HepG2 (cell line): Measurements from ENCODE around the gene PCSK6. TPM values are rescaled to one million over a fixed set of nuclear protein-coding genes. Genes with fewer than 3 reads are reported as not detected.

ENCODE experiments used
- ATAC-seq: fragments of 200-7000 bp; cut with Tn5 transposase; 3 replicates; pipeline ENCODE4 v1.9.1; 2020; ENCODE audit warnings: mild to moderate bottlenecking, moderate library complexity
- BruUV-seq: library from RNA; stranded (reverse); fragments of 400-500 nt; replicated peaks from 2 replicates; lab custom pipeline; 2021; lab: Mats Ljungman, UMichigan
- CTCF ChIA-PET: fragments of 300-600 bp; formaldehyde crosslinking; extraction: SDS; loops from one replicate; lab custom pipeline; 2021; ENCODE audit warnings: low total read pairs, inconsistent platforms, low intra/inter-chr PET ratio; lab: Yijun Ruan, JAX
- POLR2A ChIA-PET: fragments of 350-600 bp; sonication (Branson Sonifier 250); formaldehyde crosslinking; loops from one replicate; lab custom pipeline; 2020; ENCODE audit warnings: antibody characterized with exemption, inconsistent platforms; lab: Yijun Ruan, JAX
- DNase-seq: peaks from one replicate; pipeline ENCODE4 v3.0.0-alpha.2; 2015; ENCODE audit warnings: low spot score
- FAIRE-seq: peaks from 3 replicates; lab custom pipeline; 2011; peaks lifted over from hg19 to GRCh38; lab: Jason Lieb, UNC
- H2AFZ ChIP-seq: one replicate; pipeline ENCODE4 v1.6.1; 2011; ENCODE audit warnings: low read length, inconsistent platforms
- H3K27ac ChIP-seq: fragments of 300-600 bp; 3 replicates; pipeline ENCODE4 v1.8.0; 2011; ENCODE audit warnings: mixed run types, mild to moderate bottlenecking, mixed read lengths, low read length, inconsistent platforms; ENCODE audit not compliant: insufficient read depth; ENCODE audit errors: extremely low read length
- H3K27me3 ChIP-seq, 2 experiments: fragments of 200-600 bp in 1 of 2; 2 replicates in 1 of 2; 3 replicates in 1 of 2; pipeline versions ENCODE4 v1.6.0 to v1.8.0; 2011; ENCODE audit warnings: low read length in 2 of 2, mild to moderate bottlenecking in 2 of 2, moderate library complexity in 2 of 2, inconsistent platforms in 1 of 2; ENCODE audit not compliant: insufficient read depth in 2 of 2, control insufficient read depth in 1 of 2
- H3K36me3 ChIP-seq, 2 experiments: fragments of 200-600 bp in 1 of 2; replicated peaks in 1 of 2; 2 replicates in 1 of 2; 3 replicates in 1 of 2; pipeline versions ENCODE4 v1.5.1 to v1.8.0; 2011; ENCODE audit warnings: low read length in 2 of 2, inconsistent platforms in 1 of 2; ENCODE audit not compliant: insufficient read depth in 2 of 2, control insufficient read depth in 1 of 2
- H3K4me1 ChIP-seq: 2 replicates; pipeline ENCODE4 v1.5.1; 2012; ENCODE audit warnings: low read length, inconsistent platforms; ENCODE audit not compliant: insufficient read depth
- H3K4me2 ChIP-seq: 2 replicates; pipeline ENCODE4 v1.6.0; 2011; ENCODE audit warnings: low read depth, low read length, inconsistent platforms
- H3K4me3 ChIP-seq, 3 experiments: fragments of 200-600 bp in 1 of 3; sonication (generic), shearing (Covaris generic) in 1 of 3; replicated peaks in 1 of 3; 2 replicates each; pipeline ENCODE4 v1.5.1; 2011 to 2016; ENCODE audit warnings: low read length in 3 of 3, inconsistent platforms in 2 of 3, low read depth in 2 of 3, mild to moderate bottlenecking in 2 of 3, control low read depth in 1 of 3, mixed read lengths in 1 of 3; ENCODE audit not compliant: insufficient read depth in 1 of 3
- H3K79me2 ChIP-seq: one replicate; pipeline ENCODE4 v1.6.1; 2011; ENCODE audit warnings: low read length, inconsistent platforms; ENCODE audit not compliant: insufficient read depth
- H3K9ac ChIP-seq: 2 replicates; pipeline ENCODE4 v1.6.0; 2011; ENCODE audit warnings: mild to moderate bottlenecking, low read depth, low read length, inconsistent platforms; ENCODE audit not compliant: insufficient read depth
- H3K9me3 ChIP-seq: 2 replicates; pipeline ENCODE4 v1.5.1; 2012; ENCODE audit warnings: mild to moderate bottlenecking, low read length
- H4K20me1 ChIP-seq: 2 replicates; pipeline ENCODE4 v1.6.0; 2011; ENCODE audit warnings: inconsistent platforms, mild to moderate bottlenecking, low read length, moderate library complexity; ENCODE audit not compliant: insufficient read depth
- BCL6 ChIP-seq: IDR thresholded peaks from 2 replicates; pipeline ENCODE4 v1.6.1; 2016; ENCODE audit warnings: missing genetic modification reagents, missing compliant biosample characterization
- BRCA1 ChIP-seq: sonication (generic); formaldehyde crosslinking; IDR thresholded peaks from 2 replicates; pipeline ENCODE4 v1.4.0; 2020; ENCODE audit warnings: missing genetic modification reagents
- FOXK2 ChIP-seq: fragments of 450-650 bp; IDR thresholded peaks from 2 replicates; pipeline ENCODE4 v1.6.1; 2016
- KDM4B ChIP-seq: sonication (generic); formaldehyde crosslinking; IDR thresholded peaks from 2 replicates; pipeline ENCODE4 v1.4.0; 2020; ENCODE audit warnings: missing genetic modification reagents
- KLF12 ChIP-seq: sonication (generic); formaldehyde crosslinking; IDR thresholded peaks from 2 replicates; pipeline ENCODE4 v1.4.0; 2020; ENCODE audit warnings: missing genetic modification reagents, borderline replicate concordance
- MAZ ChIP-seq, 2 experiments: sonication (generic) in 1 of 2; formaldehyde crosslinking in 1 of 2; IDR thresholded peaks; 2 replicates each; pipeline versions ENCODE4 v1.5.0 to v1.6.1; 2012 to 2020; ENCODE audit warnings: low read depth in 2 of 2, mild to moderate bottlenecking in 2 of 2, borderline replicate concordance in 1 of 2, improper control_type of control experiment in 1 of 2, low read length in 1 of 2, missing genetic modification reagents in 1 of 2, moderate library complexity in 1 of 2
- MTA1 ChIP-seq: sonication (generic); formaldehyde crosslinking; IDR thresholded peaks from 2 replicates; pipeline ENCODE4 v1.4.0; 2020; ENCODE audit warnings: missing genetic modification reagents, mild to moderate bottlenecking, borderline replicate concordance
- NR1H2 ChIP-seq: sonication (generic); formaldehyde crosslinking; IDR thresholded peaks from 2 replicates; pipeline ENCODE4 v1.8.1; 2022; ENCODE audit warnings: low read depth, missing genetic modification reagents, borderline replicate concordance
- SALL2 ChIP-seq: sonication (generic); formaldehyde crosslinking; IDR thresholded peaks from 2 replicates; pipeline ENCODE4 v1.8.1; 2023; ENCODE audit warnings: mild to moderate bottlenecking, missing genetic modification reagents, inconsistent platforms
- SOX5 ChIP-seq: IDR thresholded peaks from 2 replicates; pipeline ENCODE4 v1.6.1; 2016; ENCODE audit warnings: borderline replicate concordance
- TBP ChIP-seq: sonication (generic); formaldehyde crosslinking; IDR thresholded peaks from 2 replicates; pipeline ENCODE4 v1.5.0; 2020; ENCODE audit warnings: missing genetic modification reagents
- YEATS4 ChIP-seq: sonication (generic); formaldehyde crosslinking; IDR thresholded peaks from 2 replicates; pipeline ENCODE4 v1.4.0; 2020; ENCODE audit warnings: missing genetic modification reagents, borderline replicate concordance
- ZNF253 ChIP-seq: sonication (generic); formaldehyde crosslinking; IDR thresholded peaks from 2 replicates; pipeline ENCODE4 v1.8.0; 2022; ENCODE audit warnings: mild to moderate bottlenecking, missing genetic modification reagents, borderline replicate concordance
- ZNF552 ChIP-seq: sonication (generic); formaldehyde crosslinking; IDR thresholded peaks from 2 replicates; pipeline ENCODE4 v1.9.0; 2022; ENCODE audit warnings: missing genetic modification reagents, mild to moderate bottlenecking, borderline replicate concordance
- ZNF772 ChIP-seq: sonication (generic); formaldehyde crosslinking; IDR thresholded peaks from 2 replicates; pipeline ENCODE4 v1.5.0; 2020; ENCODE audit warnings: mild to moderate bottlenecking, missing genetic modification reagents
- WGBS: methylation state at CpG from one replicate; pipeline ENCODE4 v1.1.6; 2017; ENCODE audit warnings: low lambda C conversion rate; 5-methylcytosine and 5-hydroxymethylcytosine counted together
- in situ Hi-C: cut with HindIII; loops from 2 replicates; pipeline ENCODE4 v1.10.0; 2017; ENCODE audit warnings: low pct_unique_long_range_greater_than_20kb; ENCODE audit not compliant: extremely low pct_ligation_motif_present
- intact Hi-C: fragments of 100-400 bp; cut with micrococcal nuclease; formaldehyde crosslinking; loops from one replicate; pipeline ENCODE4 v1.10.0; 2022; ENCODE audit not compliant: unreplicated experiment
- polyA plus RNA-seq, 8 experiments: library from polyadenylated mRNA; depleted of rRNA in 3 of 8; stranded (reverse) in 7 of 8; unstranded in 1 of 8; fragments of >200 nt; fragmentation: Illumina TruSeq in 4 of 8; extraction: Trizol in 4 of 8; gene quantifications; 2 replicates each; pipeline versions ENCODE4 v1.2.1 to v1.2.3, GENCODE V29; 2011 to 2016; ENCODE audit warnings: low read depth in 4 of 8, missing spikeins in 1 of 8, mixed read lengths in 1 of 8; ENCODE audit not compliant: insufficient read depth in 1 of 8
- total RNA-seq, 5 experiments: library from RNA; depleted of rRNA; stranded (reverse); fragments of >200 nt; fragmentation: Illumina TruSeq; extraction: Trizol; gene quantifications; 2 replicates each; pipeline ENCODE4 v1.2.3, GENCODE V29; 2016; ENCODE audit warnings: low read depth in 1 of 5
- TF ChIP-seq, protein P1 (sequence below): sonication (generic); formaldehyde crosslinking; IDR thresholded peaks from 2 replicates; pipeline ENCODE4 v1.5.0; 2020; ENCODE audit warnings: missing genetic modification reagents
- TF ChIP-seq, protein P2 (sequence below): IDR thresholded peaks from 2 replicates; pipeline ENCODE4 v1.6.1; 2018; ENCODE audit warnings: missing genetic modification reagents, mild to moderate bottlenecking, missing compliant biosample characterization
- TF ChIP-seq, protein P3 (sequence below): sonication (generic); formaldehyde crosslinking; IDR thresholded peaks from 2 replicates; pipeline ENCODE4 v1.4.0; 2020; ENCODE audit warnings: missing genetic modification reagents

The PCSK6 gene
- total and polyA plus RNA-seq, 2 of the 13 experiments (the other 11 are each of a cell fraction or from before 2014, with no cell fraction given) = 56.5 to 155 TPM

GRCh38 chr15:101488300-101489164 is 975 bp downstream of the PCSK6 start:
- intact Hi-C loops = loop anchor here (1.0 to 2.0 kb wide), 2 partner anchors 42 to 49 kb away; no protein-coding TSS in a partner anchor
- no peak for TF ChIP-seq ZNF253
- TF ChIP-seq SOX5 (CRISPR knock-in tag) = peak; percentile 37; the same call in 1 of the 2 replicates
- no peak for TF ChIP-seq ZNF772 (CRISPR knock-in tag)
- TF ChIP-seq ZNF552 (CRISPR knock-in tag) = no peak
- no peak for TF ChIP-seq NR1H2 (CRISPR knock-in tag)
- TF ChIP-seq SALL2 (CRISPR knock-in tag) = peak; percentile 42; the same call in 1 of the 2 replicates
- TF ChIP-seq YEATS4 (CRISPR knock-in tag) = peak; percentile 10; the same call in 1 of the 2 replicates
- TF ChIP-seq KDM4B (CRISPR knock-in tag) = 0 out of 2 replicates have a peak, but pooled peaks have one; percentile 62
- TF ChIP-seq, protein P1, sequence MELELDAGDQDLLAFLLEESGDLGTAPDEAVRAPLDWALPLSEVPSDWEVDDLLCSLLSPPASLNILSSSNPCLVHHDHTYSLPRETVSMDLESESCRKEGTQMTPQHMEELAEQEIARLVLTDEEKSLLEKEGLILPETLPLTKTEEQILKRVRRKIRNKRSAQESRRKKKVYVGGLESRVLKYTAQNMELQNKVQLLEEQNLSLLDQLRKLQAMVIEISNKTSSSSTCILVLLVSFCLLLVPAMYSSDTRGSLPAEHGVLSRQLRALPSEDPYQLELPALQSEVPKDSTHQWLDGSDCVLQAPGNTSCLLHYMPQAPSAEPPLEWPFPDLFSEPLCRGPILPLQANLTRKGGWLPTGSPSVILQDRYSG (CRISPR knock-in tag) = no peak
- TF ChIP-seq FOXK2 = no peak
- no peak for TF ChIP-seq BRCA1 (CRISPR knock-in tag)
- no peak for TF ChIP-seq TBP (CRISPR knock-in tag)
- TF ChIP-seq, protein P2, sequence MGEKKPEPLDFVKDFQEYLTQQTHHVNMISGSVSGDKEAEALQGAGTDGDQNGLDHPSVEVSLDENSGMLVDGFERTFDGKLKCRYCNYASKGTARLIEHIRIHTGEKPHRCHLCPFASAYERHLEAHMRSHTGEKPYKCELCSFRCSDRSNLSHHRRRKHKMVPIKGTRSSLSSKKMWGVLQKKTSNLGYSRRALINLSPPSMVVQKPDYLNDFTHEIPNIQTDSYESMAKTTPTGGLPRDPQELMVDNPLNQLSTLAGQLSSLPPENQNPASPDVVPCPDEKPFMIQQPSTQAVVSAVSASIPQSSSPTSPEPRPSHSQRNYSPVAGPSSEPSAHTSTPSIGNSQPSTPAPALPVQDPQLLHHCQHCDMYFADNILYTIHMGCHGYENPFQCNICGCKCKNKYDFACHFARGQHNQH (CRISPR knock-in tag) = peak; percentile 59; the same call in 1 of the 2 replicates
- TF ChIP-seq MTA1 (CRISPR knock-in tag) = peak; percentile 58; the same call in 1 of the 2 replicates
- no peak for TF ChIP-seq KLF12 (CRISPR knock-in tag)
- TF ChIP-seq BCL6 (CRISPR knock-in tag) = peak; percentile 82
- TF ChIP-seq MAZ (IDR thresholded peaks at IDR 0.05; ENCODE audit: borderline replicate concordance, low read depth, low read length) = peak; percentile 75
- TF ChIP-seq MAZ (CRISPR knock-in tag; IDR thresholded peaks at IDR 0.05; ENCODE audit: low read depth) = peak; percentile 64; the same call in 1 of the 2 replicates
- TF ChIP-seq, protein P3, sequence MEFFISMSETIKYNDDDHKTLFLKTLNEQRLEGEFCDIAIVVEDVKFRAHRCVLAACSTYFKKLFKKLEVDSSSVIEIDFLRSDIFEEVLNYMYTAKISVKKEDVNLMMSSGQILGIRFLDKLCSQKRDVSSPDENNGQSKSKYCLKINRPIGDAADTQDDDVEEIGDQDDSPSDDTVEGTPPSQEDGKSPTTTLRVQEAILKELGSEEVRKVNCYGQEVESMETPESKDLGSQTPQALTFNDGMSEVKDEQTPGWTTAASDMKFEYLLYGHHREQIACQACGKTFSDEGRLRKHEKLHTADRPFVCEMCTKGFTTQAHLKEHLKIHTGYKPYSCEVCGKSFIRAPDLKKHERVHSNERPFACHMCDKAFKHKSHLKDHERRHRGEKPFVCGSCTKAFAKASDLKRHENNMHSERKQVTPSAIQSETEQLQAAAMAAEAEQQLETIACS = no peak

More at GRCh38 chr15:101488300-101489164, 975 bp downstream of the PCSK6 start:
- Histone ChIP-seq H3K9ac (peak overlapping the region; percentile 81), H3K79me2 (peaks cover 45% of the 10 kb centered on the region), H3K4me3 (peak overlapping the region; percentile 62 to 83 (median 83)), H3K36me3 (peaks cover 9 to 24% of the 10 kb centered on the region in 2 experiments), H3K27me3 (no peaks in the 10 kb centered on the region), H3K9me3 (no peaks in the 10 kb centered on the region), H3K4me2 (peak overlapping the region; percentile 80), H3K4me1 (peaks cover 41% of the 10 kb centered on the region), H2AFZ (no peak overlapping the region), H4K20me1 (peaks cover 7% of the 10 kb centered on the region), H3K27ac (peak overlapping the region; percentile 82)
- ChIA-PET CTCF (no interaction called here), POLR2A (interaction anchor here (0.7 to 5.4 kb wide), 18 partner anchors 9 to 418 kb away, joined by 3 to 56 read pairs (median 4); partner anchors contain the start of gene SNRPA1)
- under 1% methylated on average over 53 of the region's 85 CpGs for WGBS
- ATAC-seq (peak; percentile 78), DNase-seq (peak; percentile 73), FAIRE-seq (no peak)
- BruUV-seq = TSS peak; percentile 44
- in situ Hi-C loops = loop anchor here (5.0 kb wide), 1 partner anchor 51 kb away; no protein-coding TSS in a partner anchor
